Measurements from ENCODE around the gene VAV2.
"Not testable (repeated sequence)": the region's sequence is repeated elsewhere in the genome, so short reads cannot be mapped to it uniquely, and the experiment has no call there.

Gene VAV2

DNA sequence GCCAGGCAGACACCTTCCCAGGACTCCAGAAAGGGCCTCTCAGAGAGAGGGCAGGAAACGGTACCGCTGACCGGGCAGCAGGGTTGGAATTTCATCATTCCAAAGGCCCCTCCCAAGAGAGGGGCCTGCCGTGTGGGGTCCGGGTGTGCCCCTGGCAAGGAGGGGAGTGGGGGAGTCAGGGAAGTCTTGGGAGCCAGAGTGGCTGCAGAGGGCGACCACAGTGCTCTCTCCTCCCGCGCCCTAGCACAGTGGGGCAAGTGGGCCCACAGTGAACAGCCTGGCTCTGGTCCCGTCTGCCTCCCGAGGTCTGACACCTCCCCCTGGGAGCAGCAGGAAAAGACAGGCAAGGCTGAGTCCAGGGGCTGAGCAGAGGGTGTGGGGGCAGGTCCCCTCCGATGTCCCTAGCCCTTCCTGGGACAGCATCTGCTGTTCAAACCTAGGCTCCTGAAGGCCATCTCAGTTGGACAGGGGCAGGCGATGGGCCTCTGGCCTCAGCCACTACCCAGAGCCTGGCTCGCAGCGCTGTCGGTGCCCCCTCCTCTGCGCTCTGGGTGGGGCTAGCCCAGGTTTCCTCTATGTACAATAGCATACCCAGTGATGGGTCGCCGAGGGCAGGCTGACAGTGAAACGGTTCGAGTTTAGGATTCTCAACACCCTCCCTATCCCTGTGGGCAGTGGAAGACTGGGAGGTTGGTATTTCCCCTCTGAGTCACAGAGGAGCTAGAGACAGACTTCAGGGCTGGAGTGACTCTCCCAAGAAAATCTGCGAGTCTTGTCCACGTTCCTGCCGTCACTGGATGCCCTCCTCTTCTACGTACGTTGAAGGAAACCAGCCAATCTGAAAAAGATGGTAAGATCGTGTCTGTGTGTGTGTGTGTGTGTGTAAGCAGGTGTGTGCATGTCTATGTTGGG lies 228.6 kb downstream of the VAV2 start:
- no peak for DNase-seq

DNA sequence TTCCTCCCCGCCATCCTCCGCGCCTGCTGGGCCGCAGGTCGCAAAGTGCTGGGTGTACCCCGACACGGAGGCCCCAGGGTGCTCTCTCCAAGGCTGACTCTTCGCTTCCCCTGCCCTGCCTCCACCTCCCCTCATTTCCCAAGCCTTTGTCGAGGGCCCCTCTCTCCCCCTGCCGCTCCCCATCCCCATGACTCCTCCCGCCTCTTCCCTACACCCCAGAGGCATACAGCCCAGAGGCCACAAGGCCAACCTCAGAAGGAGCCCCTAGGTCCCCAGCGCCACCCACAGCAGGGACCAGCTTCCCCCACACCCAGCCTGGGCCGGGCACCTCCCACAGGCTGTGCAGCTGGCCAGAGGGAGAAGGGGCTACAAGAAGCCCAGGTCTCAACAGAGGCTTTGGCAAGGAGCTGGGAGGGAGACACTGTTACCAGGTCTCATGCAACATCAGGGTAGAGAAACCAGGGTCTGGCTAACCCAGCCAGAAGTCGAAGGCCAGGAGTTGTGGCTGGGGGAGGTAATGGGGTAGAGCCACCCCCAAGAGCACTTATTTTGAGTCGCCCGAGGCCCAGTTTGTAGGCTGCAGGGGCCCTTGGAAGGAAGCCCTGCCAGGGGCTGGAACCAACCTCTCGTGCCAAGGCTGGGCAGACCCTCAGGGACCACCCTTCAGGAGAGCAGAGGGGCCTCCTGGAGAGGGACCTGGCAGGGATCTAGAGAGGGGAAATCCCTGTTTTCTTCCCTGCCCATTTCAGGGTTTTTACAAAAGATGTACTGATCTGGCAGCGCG lies 229.4 kb downstream of the VAV2 start:
- no peak for DNase-seq

DNA sequence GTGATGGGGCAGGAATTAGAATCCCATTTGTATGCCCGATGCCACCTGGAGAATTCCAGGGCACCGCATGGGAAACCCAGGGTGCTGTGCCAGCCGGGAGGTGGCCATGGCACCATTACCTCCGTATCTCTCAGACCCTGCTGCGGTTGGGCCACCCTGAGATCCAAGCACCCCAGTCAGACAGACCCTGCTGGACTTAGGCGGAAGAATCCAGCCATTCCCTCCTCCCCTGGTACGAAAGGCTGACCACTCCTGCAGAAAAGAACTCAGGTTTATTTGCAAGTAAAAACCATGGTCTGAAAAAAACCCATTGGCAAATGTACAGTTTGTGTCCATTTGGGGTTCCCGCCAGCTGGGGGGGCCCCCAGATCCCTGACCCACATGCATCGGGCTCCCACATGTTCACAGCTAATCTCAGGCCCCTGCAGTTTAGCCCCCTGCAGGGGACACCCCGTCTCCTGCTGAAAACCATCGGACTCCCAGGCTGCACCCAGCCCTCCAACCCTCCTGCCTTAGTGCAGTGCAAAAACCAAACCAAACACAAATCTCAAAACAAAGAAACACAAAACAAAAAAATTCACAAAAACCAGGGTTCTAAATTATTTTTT lies 230.4 kb downstream of the VAV2 start:
- DNase-seq: no peak

DNA sequence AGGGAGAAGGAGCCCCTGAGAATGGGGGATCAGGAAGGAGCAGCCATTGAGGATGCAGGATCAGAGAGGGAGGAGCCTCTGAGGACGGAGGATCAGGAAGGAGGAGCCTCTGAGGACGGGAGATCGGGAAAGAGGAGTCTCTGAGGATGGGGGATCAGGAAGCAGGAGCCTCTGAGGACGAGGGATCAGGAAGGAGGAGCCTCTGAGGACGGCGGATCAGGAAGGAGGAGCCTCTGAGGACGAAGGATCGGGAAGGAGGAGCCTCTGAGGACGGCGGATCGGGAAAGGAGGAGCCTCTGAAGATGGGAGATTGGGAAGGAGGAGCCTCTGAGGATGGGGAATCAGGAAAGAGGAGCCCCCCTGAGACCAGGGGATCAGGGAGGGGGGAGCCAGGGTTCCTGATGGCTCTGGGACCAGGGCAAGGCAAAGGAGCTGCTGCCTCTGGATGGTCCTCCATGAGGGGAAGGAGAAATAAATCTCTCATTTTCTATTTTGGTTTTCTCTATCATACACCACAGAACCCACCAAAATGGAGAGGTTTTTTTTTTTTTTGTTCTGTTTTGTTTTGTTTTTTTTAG lies 231.3 kb downstream of the VAV2 start:
- DNase-seq: no peak

DNA sequence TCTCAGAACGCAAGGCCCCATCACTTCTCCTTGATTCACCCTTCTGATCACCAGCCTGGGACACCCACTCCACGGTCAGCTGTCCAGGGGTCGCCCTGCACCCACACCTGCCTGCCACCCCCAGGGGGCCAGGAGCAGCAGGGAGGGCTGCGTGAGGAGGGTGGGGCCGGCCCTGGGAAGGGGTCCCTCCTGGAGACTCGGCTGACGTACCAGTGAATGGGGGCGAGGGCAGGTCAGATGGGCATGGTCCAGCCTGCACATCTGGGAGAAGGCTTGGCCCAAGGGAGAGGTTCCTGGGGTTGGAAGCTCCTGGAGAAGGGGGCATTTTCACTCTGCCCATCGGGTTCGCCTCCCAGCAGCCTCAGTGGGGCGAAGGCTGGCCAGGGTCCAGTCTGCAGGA lies 232.2 kb downstream of the VAV2 start:
- DNase-seq: no peak

DNA sequence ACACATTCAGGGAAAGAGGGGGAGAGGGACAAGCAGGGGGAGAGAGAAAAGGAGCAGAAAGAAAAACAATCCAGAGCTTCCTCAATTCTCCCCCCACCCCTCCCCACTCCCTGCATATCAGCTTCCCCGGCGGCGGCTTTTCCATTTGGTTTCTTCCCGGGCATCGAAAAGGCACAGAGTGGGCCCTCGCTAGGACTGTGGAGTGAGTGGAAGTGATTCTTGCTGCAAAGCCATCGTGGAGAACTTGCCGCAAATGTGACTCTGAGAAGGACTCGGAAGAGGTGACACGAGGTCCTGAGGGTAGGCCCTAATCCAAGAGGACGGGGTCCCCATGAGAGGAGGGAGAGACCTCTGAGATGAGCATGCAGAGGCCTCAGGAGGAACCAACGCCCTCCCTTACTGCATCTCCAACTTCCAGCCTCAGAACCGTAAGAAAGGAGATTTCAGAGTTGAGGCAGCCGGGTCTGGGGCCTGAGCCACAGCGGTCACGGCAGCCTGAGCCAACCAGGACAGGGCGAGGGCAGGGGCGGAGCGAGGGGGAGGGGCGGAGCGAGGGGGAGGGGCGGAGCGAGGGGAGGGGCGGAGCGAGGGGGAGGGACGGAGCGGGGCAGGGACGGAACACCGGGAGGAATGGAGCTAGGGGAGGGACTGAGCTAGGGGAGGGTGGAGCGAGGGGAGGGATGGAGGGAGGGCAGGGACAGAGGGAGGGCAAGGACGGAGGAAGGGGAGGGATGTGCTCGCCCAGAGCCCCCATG lies 232.8 kb downstream of the VAV2 start:
- no peak for DNase-seq

DNA sequence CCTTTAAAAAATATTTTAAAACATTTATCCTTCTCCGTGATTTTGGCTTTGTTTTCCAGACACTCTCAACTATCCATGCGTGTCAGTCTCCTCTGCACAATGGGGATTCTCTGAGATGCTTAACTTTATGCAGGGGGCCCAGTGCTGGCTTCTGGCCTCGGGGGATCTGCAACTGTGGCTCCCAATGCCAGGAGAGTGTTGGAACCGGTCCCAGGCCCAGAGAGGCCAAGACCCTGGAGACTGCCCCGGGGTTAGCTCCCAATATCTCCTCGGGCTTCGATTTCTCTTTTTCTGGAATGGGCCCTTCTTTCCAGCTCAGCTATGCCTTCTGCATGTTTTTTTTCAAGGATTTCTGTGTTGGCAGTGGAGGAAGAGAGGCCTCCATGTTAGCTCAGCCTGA lies 233.9 kb downstream of the VAV2 start:
- DNase-seq: no peak

DNA sequence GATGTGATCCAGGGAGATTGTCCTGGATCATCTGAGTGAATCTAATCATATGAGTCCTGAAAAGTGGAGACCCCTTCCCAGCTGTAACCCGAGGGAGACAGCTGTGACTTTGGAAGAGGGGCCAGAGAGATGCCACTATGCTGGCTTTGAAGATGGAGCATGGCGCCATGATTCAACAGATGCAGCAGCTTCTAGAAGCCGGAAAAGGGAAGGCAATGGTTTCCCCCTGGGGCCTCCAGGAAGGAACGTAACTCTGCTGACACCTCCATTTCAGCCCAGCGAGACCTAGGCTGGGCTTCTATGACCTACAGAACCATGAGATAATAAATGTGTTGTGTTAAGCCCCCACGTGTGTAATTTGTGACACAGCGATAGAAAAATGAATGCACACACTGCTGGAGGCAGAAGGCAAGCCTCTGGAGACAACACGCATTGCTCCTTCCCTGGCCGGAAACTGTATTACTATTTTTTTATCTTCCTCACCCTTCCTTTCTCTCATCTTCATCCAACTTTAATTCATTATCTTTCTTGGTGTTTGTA lies 237.4 kb downstream of the VAV2 start:
- DNase-seq: no peak

DNA sequence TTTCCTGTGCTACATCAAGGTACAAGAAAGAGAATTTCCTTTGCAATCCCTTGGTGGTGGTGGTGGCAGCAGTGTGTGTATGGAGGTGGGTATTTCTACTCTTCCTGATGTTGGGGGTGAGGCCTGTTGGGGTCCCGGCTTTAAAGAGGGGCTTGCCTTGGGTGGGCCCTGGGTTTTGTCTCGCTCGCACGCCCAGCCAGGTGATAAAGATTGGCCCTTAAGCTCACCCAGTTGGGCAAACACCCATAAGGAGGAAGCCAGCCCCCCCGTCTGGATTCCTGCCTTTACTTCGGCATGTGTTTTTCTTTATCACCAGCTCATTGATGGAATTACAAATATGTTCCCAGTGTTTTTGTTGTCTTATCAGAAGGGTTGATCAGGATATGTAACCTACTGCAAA lies 237.9 kb downstream of the VAV2 start:
- no peak for DNase-seq

DNA sequence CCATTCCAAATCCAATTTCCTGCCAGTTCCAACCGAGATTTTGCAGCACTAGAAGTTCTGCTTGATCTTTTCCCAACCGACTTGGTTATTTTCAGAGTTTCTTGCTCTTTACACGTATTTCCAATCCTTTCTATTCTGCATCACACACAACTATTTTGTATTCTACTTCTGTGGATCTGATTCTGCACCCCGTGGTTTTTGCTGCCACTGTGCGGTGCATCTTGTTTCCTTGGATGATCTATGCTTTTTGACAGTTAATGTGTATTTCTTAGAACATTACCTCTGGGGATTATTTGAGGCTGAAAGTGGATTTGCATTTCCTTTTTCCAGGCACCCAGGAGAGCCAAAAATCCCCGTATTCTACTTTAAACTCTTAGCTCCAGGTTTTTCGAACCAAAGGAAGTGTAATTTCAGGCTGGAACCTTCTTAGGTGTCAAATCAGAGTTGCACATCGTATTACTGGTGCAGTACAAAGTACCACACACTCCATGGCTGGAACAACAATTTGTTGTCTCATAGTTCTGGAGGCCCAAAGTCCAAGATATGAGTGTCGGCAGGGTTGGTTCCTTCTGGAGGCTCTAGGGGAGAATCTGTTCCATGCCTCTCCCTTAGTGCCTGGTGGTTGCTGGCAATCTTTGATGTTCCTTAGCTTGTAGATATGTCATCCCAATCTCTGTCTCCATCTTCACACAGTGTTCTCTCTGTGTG lies 239.2 kb downstream of the VAV2 start:
- DNase-seq: no peak

DNA sequence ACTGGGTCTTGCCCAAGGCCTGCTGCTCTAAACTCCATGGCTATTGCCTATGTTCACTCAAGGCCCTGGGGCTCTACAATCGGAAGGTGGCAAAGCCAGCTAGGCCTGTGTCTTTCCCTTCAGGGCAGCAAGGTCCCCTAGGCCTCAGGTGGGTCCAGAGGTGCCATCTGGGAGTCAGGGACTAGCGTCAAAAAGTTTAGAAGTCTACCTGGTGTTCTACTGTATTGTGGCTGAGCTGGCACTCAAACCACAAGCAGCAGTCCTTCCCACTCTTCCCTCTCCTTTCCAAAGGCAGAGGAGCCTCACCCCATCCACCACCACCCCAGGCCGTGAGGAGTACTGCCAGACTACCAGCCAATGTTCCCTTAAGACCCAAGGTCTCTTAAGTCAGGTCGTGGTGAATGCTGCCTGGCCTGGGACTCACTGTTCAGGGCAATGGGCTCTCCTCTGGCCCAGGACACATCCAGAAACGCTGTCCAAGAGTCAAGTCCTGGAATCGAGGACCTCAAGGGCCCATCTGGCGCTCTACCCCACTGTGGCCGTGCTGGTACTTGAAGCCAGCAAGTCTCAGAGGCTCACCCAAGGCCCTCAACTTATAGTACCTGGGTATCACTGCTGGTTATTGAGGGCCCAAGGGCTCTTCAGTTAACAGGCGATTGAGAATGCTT lies 241.0 kb downstream of the VAV2 start:
- DNase-seq: no peak

DNA sequence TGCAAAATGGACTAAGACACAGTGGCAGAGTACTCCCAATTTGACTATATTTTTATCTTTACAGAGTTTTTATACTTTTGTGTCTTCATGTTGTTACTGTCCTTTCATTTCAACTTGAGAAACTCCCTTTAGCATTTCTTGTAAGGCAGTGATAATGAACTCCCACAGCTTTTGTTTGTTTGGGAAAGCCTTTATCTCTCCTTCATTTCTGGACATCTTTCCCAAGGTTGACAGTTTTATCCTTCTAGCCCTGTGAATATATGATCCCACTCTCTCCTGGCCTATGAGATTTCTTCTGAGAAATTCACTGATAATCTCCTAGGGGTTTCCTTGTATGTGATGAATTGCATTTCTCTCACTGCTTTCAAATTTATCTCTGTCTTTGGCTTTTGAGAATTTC lies 244.8 kb downstream of the VAV2 start:
- DNase-seq: no peak

DNA sequence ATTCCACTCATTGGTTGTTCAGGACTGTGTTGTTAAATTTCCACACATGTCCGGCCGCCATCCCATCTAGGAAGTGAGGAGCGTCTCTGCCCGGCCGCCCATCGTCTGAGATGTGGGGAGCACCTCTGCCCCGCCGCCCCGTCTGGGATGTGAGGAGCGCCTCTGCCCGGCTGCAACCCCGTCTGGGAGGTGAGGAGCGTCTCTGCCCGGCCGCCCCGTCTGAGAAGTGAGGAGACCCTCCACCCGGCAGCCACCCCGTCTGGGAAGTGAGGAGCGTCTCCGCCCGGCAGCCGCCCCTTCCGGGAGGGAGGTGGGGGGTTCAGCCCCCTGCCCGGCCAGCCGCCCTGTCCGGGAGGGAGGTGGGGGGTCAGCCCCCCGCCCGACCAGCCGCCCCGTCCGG lies 247.6 kb downstream of the VAV2 start:
- DNase-seq: not testable (repeated sequence)

DNA sequence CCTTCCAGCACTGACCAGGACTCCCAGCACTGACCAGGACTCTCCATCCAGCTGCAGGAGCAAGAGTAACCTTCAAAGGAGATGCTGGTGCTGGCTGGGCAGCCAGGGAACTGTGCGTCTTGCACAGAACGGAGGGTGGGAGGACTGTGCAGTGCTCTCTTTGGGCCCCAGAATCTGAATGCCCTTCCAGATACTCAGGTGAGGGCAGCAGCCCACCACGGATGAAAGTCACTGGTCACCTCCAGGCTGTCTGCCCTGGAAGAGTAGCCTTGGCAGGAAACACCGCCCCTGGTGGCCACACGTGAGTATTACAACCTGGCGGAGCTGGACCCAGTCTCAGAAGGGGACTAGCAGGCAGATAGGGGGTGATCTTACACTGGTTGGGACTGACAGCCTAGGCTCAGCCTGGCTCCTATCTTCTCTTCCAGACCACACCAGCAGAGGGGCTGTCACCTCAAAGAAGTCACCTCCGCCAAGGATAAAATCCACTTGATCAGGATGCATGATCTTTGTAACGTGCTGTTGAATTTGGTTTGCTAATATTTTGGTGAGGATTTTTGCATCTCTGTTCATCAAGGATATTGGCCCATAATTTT lies 249.2 kb downstream of the VAV2 start:
- DNase-seq: peak; percentile 67 to 90 (median 79)

DNA sequence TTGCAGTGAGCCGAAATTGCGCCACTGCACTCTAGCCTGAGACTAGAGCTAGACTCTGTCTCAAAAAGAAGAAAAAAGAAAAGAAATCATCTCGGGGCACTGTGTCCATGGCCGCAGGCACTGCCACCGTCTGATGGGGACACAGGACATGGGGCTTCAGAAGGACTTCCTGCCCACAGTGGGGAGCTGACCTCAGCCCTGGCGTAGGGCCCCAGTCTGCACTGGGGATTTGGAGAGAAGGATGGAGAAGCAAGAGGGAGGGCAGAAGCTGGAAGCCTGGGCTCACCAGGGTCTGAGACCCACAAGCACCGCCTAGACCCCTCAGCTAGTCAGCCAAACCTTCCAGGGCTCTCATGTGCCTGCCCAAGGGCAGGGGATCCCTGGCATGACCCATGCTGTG lies 249.9 kb downstream of the VAV2 start:
- DNase-seq: no peak

DNA sequence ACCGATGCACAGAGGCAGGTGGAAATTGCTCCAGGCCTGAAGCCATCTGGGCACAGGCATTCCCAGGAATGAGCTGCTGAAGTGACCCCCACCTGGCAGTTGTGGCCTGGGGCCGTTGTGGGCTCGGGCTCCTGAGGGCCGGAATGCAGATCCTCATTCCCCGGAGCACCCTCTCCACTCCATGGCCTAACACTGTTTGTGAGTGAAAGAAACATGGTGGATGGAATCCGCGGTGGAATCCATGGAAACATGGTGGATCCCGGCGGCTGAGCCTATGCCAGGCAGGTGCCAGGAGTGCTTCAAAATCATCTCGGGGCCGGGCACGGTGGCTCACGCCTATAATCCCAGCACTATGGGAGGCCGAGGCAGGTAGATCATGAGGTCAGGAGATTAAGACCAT lies 250.4 kb downstream of the VAV2 start:
- DNase-seq: no peak

DNA sequence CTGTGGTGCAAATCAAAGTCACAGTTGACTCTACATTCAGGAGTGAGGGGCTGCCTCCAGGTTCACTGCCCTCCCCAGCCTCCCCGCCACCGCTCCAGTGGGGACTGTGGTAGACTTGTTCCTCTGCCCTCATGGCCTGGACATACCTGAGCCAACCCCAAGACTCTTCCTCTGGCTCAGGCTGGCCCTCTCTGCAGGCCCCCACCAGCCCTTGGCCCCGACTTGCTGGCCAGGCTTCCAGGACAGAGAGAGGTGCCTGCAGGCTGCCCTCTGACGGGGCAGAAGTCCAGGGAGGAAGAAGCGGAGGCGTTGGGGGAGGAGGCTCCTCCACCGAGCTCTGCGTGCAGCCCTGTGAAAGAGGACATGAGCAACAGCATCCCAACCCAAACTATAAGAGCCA lies 251.2 kb downstream of the VAV2 start:
- no peak for DNase-seq

DNA sequence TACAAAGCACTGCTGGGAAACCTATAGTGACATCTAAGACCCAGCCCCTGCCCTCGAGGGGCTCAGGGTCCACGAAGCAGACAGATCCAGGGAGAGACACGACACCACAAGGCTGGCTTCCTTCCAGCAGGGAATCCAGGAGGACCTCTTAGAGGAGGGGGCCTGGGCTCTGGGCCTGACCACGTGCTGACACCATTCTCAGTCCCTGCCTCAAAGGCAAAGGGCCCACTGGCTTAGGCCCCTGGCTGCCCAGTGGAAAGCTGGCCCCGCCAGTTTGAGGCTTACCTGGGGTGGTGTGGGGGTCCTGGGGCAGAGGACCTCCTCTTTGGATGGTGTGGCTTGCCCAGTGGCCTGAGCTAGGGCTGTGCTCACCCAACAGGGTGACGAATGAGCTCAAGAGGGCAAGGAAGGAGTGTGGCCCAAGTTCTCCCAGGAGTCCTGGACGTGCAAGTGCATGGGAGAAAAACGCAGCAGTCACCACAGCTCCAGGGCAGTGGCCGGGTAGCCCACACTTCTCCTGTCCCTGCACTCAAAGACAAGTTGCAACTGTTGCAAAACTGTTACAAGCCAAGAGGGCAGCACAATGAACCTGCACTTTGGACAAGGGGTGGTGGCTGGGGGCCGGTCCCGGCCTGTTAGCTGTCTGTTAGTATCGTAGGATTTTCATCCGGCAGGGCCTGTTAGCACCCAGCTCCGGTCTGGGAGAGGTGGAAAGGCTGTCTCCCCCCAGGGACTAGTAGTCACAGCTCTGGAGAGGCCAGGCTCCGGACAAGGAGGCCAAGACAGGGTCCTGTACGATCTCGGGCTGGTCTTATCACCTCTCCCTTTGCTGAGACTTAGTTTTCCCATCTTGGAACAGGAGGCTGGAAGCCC lies 252.5 kb downstream of the VAV2 start:
- DNase-seq: no peak

DNA sequence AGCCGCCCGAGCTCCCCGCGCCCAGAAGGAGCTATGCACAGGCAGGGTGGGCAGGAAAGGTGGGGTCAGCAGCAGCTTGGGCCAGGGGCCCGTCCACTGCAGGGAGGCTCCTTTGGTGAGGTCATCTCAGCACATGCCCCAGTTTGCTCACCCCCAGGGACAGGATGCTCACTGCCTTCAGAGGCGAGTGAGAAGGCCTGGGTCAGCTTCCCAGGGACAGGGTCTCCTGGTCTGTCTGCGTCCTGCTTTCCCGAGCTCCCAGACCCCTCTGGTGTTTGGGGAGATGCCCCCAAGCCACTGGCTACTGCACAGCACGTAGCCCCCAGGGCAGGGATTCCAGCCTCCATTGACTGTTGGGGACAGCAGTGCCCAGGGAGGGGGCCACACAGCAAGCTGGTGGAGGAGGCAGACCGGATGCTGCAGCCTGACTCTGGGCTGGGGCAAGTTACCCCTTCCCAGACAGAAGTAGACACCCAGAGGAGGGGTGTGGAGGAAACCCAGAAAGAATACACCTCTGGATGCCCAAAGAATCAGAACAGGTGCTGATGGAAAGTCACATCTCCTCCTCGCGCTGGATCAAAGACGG lies 253.4 kb downstream of the VAV2 start:
- DNase-seq: no peak
